ENCODE measurements around the gene HCFC2.

- no peak for TF ChIP-seq CTCF (IDR thresholded peaks at IDR 0.05)
- TF ChIP-seq POLR2A (IDR thresholded peaks at IDR 0.05) = no peak
- TF ChIP-seq EP300 (IDR thresholded peaks at IDR 0.05; ENCODE audit: low read depth) = no peak
These were observed 13.9 kb upstream of the HCFC2 start for GRCh38 chr12:104050436-104050835.
